Caco-2 (cell line): ENCODE measurements around the gene COL25A1. TPM values are rescaled to one million over a fixed set of nuclear protein-coding genes. Genes with fewer than 3 reads are reported as not detected.

Source experiments
- BruUV-seq: library from RNA; stranded (reverse); fragments of 400-500 nt; replicated peaks from 2 replicates; lab custom pipeline; 2021; lab: Mats Ljungman, UMichigan
- CTCF ChIA-PET: fragments of 300-600 bp; sonication (Branson Sonifier 250); formaldehyde crosslinking; loops from one replicate; lab custom pipeline; 2022; ENCODE audit warnings: antibody characterized with exemption; lab: Charles Lee
- POLR2A ChIA-PET: fragments of 300-600 bp; sonication (Branson Sonifier 250); formaldehyde crosslinking; loops from one replicate; lab custom pipeline; 2022; ENCODE audit warnings: antibody characterized with exemption; lab: Charles Lee
- DNase-seq, 2 experiments: peaks; one replicate each; pipeline versions ENCODE4 v3.0.0 to v3.0.0-alpha.2; 2020 to 2022
- H3K27me3 ChIP-seq: replicated peaks from 2 replicates; pipeline ENCODE4 v1.6.0; 2011; ENCODE audit warnings: low read length; ENCODE audit not compliant: control insufficient read depth, insufficient read depth
- H3K36me3 ChIP-seq: 2 replicates; pipeline ENCODE4 v1.5.1; 2011; ENCODE audit warnings: low read length; ENCODE audit not compliant: control insufficient read depth, insufficient read depth
- H3K4me1 ChIP-seq: fragments of 250-450 bp; sonication (Bioruptor Pico); 2 replicates; pipeline ENCODE4 v1.5.1; 2020; ENCODE audit warnings: mild to moderate bottlenecking
- H3K4me3 ChIP-seq: 2 replicates; pipeline ENCODE4 v1.5.1; 2011; ENCODE audit warnings: low read depth, mild to moderate bottlenecking, control low read depth, low read length
- H3K9me3 ChIP-seq: fragments of 250-450 bp; sonication (Bioruptor Pico); 2 replicates; pipeline ENCODE4 v1.5.1; 2020; ENCODE audit warnings: mild to moderate bottlenecking, moderate library complexity
- H3K27ac Mint-ChIP-seq: one replicate; pipeline ENCODE4 v1.8.0; 2022; ENCODE audit warnings: mixed read lengths; ENCODE audit not compliant: unreplicated experiment
- H3K27me3 Mint-ChIP-seq: one replicate; pipeline ENCODE4 v1.8.0; 2022; ENCODE audit warnings: mixed read lengths; ENCODE audit not compliant: insufficient read depth, unreplicated experiment
- H3K36me3 Mint-ChIP-seq: one replicate; pipeline ENCODE4 v1.8.0; 2022; ENCODE audit warnings: mild to moderate bottlenecking, mixed read lengths; ENCODE audit not compliant: insufficient read depth, unreplicated experiment
- H3K4me1 Mint-ChIP-seq: one replicate; pipeline ENCODE4 v1.8.0; 2022; ENCODE audit warnings: low read depth, mixed read lengths; ENCODE audit not compliant: unreplicated experiment
- H3K4me3 Mint-ChIP-seq: one replicate; pipeline ENCODE4 v1.8.0; 2022; ENCODE audit warnings: mild to moderate bottlenecking, moderate library complexity, mixed read lengths; ENCODE audit not compliant: unreplicated experiment
- H3K9me3 Mint-ChIP-seq: one replicate; pipeline ENCODE4 v1.8.0; 2022; ENCODE audit warnings: mixed read lengths; ENCODE audit not compliant: unreplicated experiment
- intact Hi-C: fragments of 100-400 bp; cut with micrococcal nuclease; formaldehyde crosslinking; loops from one replicate; pipeline ENCODE4 v1.10.0; 2022; ENCODE audit not compliant: unreplicated experiment
- total RNA-seq: library from RNA; stranded (reverse); gene quantifications from 2 replicates; pipeline ENCODE4 v1.2.3, GENCODE V29; 2022
- TF ChIP-seq, protein P1 (sequence below), 2 experiments: fragments of 200-600 bp in 1 of 2; IDR thresholded peaks; 1 replicate in 1 of 2; 2 replicates in 1 of 2; pipeline versions ENCODE4 v1.5.1 to v1.8.0; 2011 to 2022; ENCODE audit warnings: antibody characterized with exemption in 1 of 2, control low read depth in 1 of 2, inconsistent platforms in 1 of 2, low read depth in 1 of 2, low read length in 1 of 2, mild to moderate bottlenecking in 1 of 2, moderate library complexity in 1 of 2; ENCODE audit not compliant: insufficient read depth in 1 of 2, severe bottlenecking in 1 of 2, unreplicated experiment in 1 of 2

The COL25A1 gene
- total RNA-seq, 1 experiment from 2014 or later: not detected

DNA sequence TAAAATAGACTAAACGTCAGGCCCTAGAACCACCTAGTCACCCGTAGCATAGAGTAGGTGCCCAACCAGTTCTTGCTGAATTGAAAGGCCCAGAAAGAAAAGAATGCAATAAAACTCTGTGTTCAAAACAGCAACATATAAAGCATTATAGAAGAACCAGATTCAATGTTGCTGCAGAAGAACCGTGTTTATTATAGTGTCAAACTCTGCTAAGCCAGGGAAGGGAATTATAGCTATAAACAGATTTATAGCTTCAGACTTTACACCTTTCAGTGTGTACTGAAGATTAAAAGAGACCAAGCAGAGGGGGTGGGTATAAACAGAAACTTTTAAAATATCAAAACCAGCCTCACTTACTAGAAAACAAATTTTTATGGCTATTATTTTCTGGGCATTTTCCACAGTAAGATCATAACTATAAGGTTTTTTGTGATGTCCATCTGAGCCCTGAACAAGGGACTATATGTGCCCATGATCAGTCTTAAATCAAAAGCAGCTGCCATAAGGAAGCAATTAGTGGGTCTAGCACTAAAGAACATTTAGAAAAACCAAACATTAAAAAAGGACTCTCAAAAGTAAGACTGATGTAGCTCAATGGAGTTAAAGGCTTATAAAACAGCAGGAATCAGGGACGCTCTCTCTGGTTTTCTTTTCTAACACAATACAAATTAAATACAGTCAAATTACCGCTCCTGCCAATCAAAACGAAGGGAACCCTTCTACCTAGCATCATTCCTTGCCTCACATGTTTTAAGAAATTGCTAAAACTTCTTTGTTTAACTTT, 319.9 kb downstream of the COL25A1 start:
- no peaks in the 10 kb centered on the region for H3K9me3 Mint-ChIP-seq
- H3K36me3 Mint-ChIP-seq: no peaks in the 10 kb centered on the region
- POLR2A ChIA-PET: no interaction called here
- Histone ChIP-seq H3K9me3 (no peaks in the 10 kb centered on the region), H3K27me3 (no peaks in the 10 kb centered on the region), H3K4me1 (no peaks in the 10 kb centered on the region), H3K4me3 (no peak overlapping the region), H3K36me3 (no peaks in the 10 kb centered on the region)
- H3K27ac Mint-ChIP-seq: no peak overlapping the region
- TF ChIP-seq, protein P1, sequence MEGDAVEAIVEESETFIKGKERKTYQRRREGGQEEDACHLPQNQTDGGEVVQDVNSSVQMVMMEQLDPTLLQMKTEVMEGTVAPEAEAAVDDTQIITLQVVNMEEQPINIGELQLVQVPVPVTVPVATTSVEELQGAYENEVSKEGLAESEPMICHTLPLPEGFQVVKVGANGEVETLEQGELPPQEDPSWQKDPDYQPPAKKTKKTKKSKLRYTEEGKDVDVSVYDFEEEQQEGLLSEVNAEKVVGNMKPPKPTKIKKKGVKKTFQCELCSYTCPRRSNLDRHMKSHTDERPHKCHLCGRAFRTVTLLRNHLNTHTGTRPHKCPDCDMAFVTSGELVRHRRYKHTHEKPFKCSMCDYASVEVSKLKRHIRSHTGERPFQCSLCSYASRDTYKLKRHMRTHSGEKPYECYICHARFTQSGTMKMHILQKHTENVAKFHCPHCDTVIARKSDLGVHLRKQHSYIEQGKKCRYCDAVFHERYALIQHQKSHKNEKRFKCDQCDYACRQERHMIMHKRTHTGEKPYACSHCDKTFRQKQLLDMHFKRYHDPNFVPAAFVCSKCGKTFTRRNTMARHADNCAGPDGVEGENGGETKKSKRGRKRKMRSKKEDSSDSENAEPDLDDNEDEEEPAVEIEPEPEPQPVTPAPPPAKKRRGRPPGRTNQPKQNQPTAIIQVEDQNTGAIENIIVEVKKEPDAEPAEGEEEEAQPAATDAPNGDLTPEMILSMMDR (IDR thresholded peaks at IDR 0.05; ENCODE audit: insufficient read depth in 1 of 2, low read depth in 1 of 2, low read length in 1 of 2, severe bottlenecking in 1 of 2, unreplicated experiment in 1 of 2): no peak
- intact Hi-C loops: no loop called here
- peaks cover 4% of the 10 kb centered on the region for H3K27me3 Mint-ChIP-seq
- no peak for DNase-seq
- no peaks in the 10 kb centered on the region for H3K4me1 Mint-ChIP-seq
- no TSS peak for BruUV-seq
- CTCF ChIA-PET: no interaction called here
- no peak overlapping the region for H3K4me3 Mint-ChIP-seq

DNA sequence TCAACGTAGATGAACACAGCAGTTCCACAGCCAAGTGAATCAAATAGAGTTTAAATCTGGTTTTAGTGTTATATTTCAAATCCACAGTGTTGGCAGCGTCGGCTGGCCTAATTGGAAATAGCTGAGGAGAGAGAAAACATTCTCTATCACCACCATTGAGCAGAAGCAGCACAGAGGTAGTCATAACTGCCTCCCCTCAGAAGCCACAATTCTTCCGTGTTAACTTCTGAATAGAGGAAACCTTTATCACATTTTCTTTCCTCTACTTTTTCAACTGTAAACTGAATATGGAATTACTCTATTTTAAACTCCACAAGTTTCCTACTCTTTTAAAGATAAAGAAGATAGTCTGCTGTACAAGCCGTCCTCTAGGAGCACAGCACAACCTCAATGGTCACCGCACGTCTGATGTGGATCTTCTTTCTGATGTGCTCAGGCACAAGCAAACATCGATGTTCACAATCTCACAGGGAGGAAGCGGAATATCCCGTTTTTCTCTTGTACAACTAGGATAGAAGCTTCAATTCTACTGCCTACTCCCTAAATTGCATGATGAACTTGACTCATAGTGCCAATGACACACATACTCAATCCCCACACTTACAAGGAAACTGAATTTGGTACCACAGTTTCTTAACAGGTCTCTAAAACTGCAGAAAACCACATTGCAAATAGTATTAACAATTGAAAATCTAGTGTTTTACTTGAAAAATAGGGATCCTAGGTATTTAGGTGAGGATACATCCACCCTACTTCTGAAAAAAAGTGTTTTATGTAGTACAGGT, 321.8 kb downstream of the COL25A1 start:
- Histone ChIP-seq H3K36me3 (no peaks in the 10 kb centered on the region), H3K4me3 (no peak overlapping the region), H3K27me3 (no peaks in the 10 kb centered on the region), H3K9me3 (no peaks in the 10 kb centered on the region), H3K4me1 (no peaks in the 10 kb centered on the region)
- no peak overlapping the region for H3K27ac Mint-ChIP-seq
- CTCF ChIA-PET: no interaction called here
- no peaks in the 10 kb centered on the region for H3K36me3 Mint-ChIP-seq
- H3K4me3 Mint-ChIP-seq: no peak overlapping the region
- H3K27me3 Mint-ChIP-seq: peaks cover 4% of the 10 kb centered on the region
- POLR2A ChIA-PET: no interaction called here
- no TSS peak for BruUV-seq
- DNase-seq: no peak
- TF ChIP-seq, protein P1 (IDR thresholded peaks at IDR 0.05; ENCODE audit: insufficient read depth in 1 of 2, low read depth in 1 of 2, low read length in 1 of 2, severe bottlenecking in 1 of 2, unreplicated experiment in 1 of 2): no peak
- no peaks in the 10 kb centered on the region for H3K9me3 Mint-ChIP-seq
- H3K4me1 Mint-ChIP-seq: no peaks in the 10 kb centered on the region
- intact Hi-C loops: no loop called here

DNA sequence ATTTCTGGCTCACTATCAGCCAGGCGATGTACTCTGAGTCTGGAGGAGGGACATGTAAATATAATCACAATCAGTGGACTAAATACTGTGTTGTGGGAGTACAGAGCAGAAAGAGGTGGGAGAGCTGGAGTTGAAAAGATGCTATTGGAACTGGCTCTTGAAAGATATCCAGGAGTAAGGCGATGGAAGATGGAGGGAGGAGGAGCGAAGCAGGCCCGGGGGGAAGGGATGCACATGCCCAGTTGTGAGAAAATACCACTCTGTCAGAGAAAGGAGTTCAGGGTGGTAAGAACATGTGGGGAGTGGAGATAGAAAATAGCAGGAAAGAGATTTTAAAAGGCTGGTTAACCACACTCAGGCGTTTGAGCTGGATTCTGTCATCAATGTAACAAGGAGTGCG, 322.7 kb downstream of the COL25A1 start:
- Histone ChIP-seq H3K27me3 (no peaks in the 10 kb centered on the region), H3K36me3 (no peaks in the 10 kb centered on the region), H3K9me3 (no peaks in the 10 kb centered on the region), H3K4me3 (no peak overlapping the region), H3K4me1 (no peaks in the 10 kb centered on the region)
- Mint-ChIP-seq H3K4me3 (no peak overlapping the region), H3K4me1 (no peaks in the 10 kb centered on the region), H3K36me3 (no peaks in the 10 kb centered on the region), H3K27ac (no peak overlapping the region), H3K27me3 (peaks cover 4% of the 10 kb centered on the region), H3K9me3 (no peaks in the 10 kb centered on the region)
- BruUV-seq: no TSS peak
- intact Hi-C loops: no loop called here
- no peak for DNase-seq
- ChIA-PET CTCF (no interaction called here), POLR2A (no interaction called here)
- TF ChIP-seq, protein P1 (IDR thresholded peaks at IDR 0.05; ENCODE audit: insufficient read depth in 1 of 2, low read depth in 1 of 2, low read length in 1 of 2, severe bottlenecking in 1 of 2, unreplicated experiment in 1 of 2): no peak
